B cell (primary cell): Measurements from ENCODE around the gene VEZT. TPM values are rescaled to one million over a fixed set of nuclear protein-coding genes. Genes with fewer than 3 reads are reported as not detected.

Experiments used
- ATAC-seq: fragments of 200-7000 bp; cut with Tn5 transposase; one replicate; pipeline ENCODE4 v1.10.0; 2021; ENCODE audit warnings: low read depth, mild to moderate bottlenecking, moderate number of reproducible peaks, moderate library complexity
- CTCF ChIA-PET: fragments of 350-600 bp; sonication (Branson Sonifier 250); formaldehyde crosslinking; loops from one replicate; lab custom pipeline; 2021; ENCODE audit warnings: antibody characterized with exemption, inconsistent platforms; lab: Charles Lee
- POLR2A ChIA-PET: fragments of 350-600 bp; sonication (Branson Sonifier 250); formaldehyde crosslinking; loops from one replicate; lab custom pipeline; 2021; ENCODE audit warnings: antibody characterized with exemption; lab: Charles Lee
- DNase-seq: peaks from one replicate; pipeline ENCODE4 v3.0.0; 2013
- H2AFZ ChIP-seq: 2 replicates; pipeline ENCODE4 v1.6.1; 2012; ENCODE audit warnings: mild to moderate bottlenecking, low read depth, low read length; ENCODE audit not compliant: insufficient read depth, poor library complexity, severe bottlenecking
- H3K27ac ChIP-seq, 2 donors: 1 replicate in 1 of 2; 2 replicates in 1 of 2; pipeline ENCODE4 v1.5.1; 2012 to 2013; ENCODE audit warnings: low read length in 2 of 2, mild to moderate bottlenecking in 2 of 2, moderate library complexity in 1 of 2
- H3K27me3 ChIP-seq, 4 experiments: fragments of 200-600 bp in 1 of 4; sonication (generic) in 1 of 4; replicated peaks in 1 of 4; 1 replicate in 2 of 4; 2 replicates in 2 of 4; pipeline versions ENCODE4 v1.6.1 to v1.7.0; 2013 to 2016; ENCODE audit warnings: low read length in 3 of 4, mild to moderate bottlenecking in 2 of 4, mixed read lengths in 1 of 4, moderate library complexity in 1 of 4; ENCODE audit not compliant: insufficient read depth in 4 of 4, control insufficient read depth in 3 of 4; ENCODE audit errors: control extremely low read depth in 1 of 4
- H3K36me3 ChIP-seq, 2 experiments: replicated peaks in 1 of 2; 1 replicate in 1 of 2; 2 replicates in 1 of 2; pipeline versions ENCODE4 v1.6.1 to v1.7.1; 2013; ENCODE audit warnings: low read length in 1 of 2; ENCODE audit not compliant: insufficient read depth in 2 of 2, control insufficient read depth in 1 of 2; ENCODE audit errors: control extremely low read depth in 1 of 2, extremely low read depth in 1 of 2
- H3K4me1 ChIP-seq, 2 donors: fragments of 200-600 bp in 1 of 2; sonication (generic) in 1 of 2; 1 replicate in 1 of 2; 2 replicates in 1 of 2; pipeline versions ENCODE4 v1.5.1 to v1.6.1; 2013 to 2017; ENCODE audit warnings: low read length in 2 of 2; ENCODE audit not compliant: control insufficient read depth in 2 of 2, insufficient read depth in 2 of 2
- H3K4me2 ChIP-seq: replicated peaks from 2 replicates; pipeline ENCODE3; 2012; ENCODE audit warnings: mild to moderate bottlenecking, low read depth, low read length; ENCODE audit not compliant: poor library complexity, severe bottlenecking
- H3K4me3 ChIP-seq, 5 experiments: fragments of 200-600 bp in 1 of 5; sonication (generic) in 1 of 5; 1 replicate in 3 of 5; 2 replicates in 2 of 5; pipeline versions ENCODE4 v1.5.1 to v1.7.0; 2011 to 2016; ENCODE audit warnings: low read length in 4 of 5, mild to moderate bottlenecking in 4 of 5, low read depth in 2 of 5, control low read depth in 1 of 5, moderate library complexity in 1 of 5; ENCODE audit not compliant: insufficient read depth in 1 of 5; ENCODE audit errors: control extremely low read depth in 1 of 5, extremely low read depth in 1 of 5
- H3K79me2 ChIP-seq: fragments of 200-600 bp; sonication (generic); one replicate; pipeline ENCODE4 v1.6.0; 2016; ENCODE audit warnings: low read length; ENCODE audit not compliant: control insufficient read depth, insufficient read depth
- H3K9ac ChIP-seq: fragments of 200-600 bp; sonication (generic); 2 replicates; pipeline ENCODE4 v1.6.1; 2017; ENCODE audit warnings: mild to moderate bottlenecking, low read length, moderate library complexity
- H3K9me3 ChIP-seq, 3 donors: one replicate each; pipeline versions ENCODE4 v1.6.1 to v1.7.1; 2013; ENCODE audit warnings: low read length in 2 of 3; ENCODE audit not compliant: control insufficient read depth in 2 of 3, insufficient read depth in 1 of 3; ENCODE audit errors: control extremely low read depth in 1 of 3
- H4K20me1 ChIP-seq: 2 replicates; pipeline ENCODE4 v1.6.0; 2012; ENCODE audit warnings: mild to moderate bottlenecking, low read length; ENCODE audit not compliant: insufficient read depth, control insufficient read depth, poor library complexity, severe bottlenecking
- H3K27ac Mint-ChIP-seq: one replicate; pipeline ENCODE4 v1.8.0; 2021; ENCODE audit warnings: mixed read lengths
- H3K27me3 Mint-ChIP-seq: one replicate; pipeline ENCODE4 v1.8.0; 2021; ENCODE audit warnings: mixed read lengths
- H3K4me1 Mint-ChIP-seq: one replicate; pipeline ENCODE4 v1.8.0; 2021; ENCODE audit warnings: mixed read lengths
- H3K4me3 Mint-ChIP-seq: one replicate; pipeline ENCODE4 v1.8.0; 2021; ENCODE audit warnings: mixed read lengths
- H3K9me3 Mint-ChIP-seq: one replicate; pipeline ENCODE4 v1.8.0; 2022; ENCODE audit warnings: mixed read lengths; ENCODE audit not compliant: insufficient read depth
- EZH2 ChIP-seq: IDR thresholded peaks from 2 replicates; pipeline ENCODE4 v1.6.1; 2012; ENCODE audit warnings: borderline replicate concordance, low read depth, mild to moderate bottlenecking, moderate library complexity, low read length; ENCODE audit not compliant: insufficient read depth, poor library complexity, severe bottlenecking
- WGBS: methylation state at CpG from one replicate; pipeline ENCODE4 v1.1.5; 2013; ENCODE audit warnings: missing lambda C conversion rate; ENCODE audit not compliant: insufficient coverage; 5-methylcytosine and 5-hydroxymethylcytosine counted together
- intact Hi-C: fragments of 100-400 bp; cut with micrococcal nuclease; formaldehyde crosslinking; loops from one replicate; pipeline ENCODE4 v1.10.0; 2022
- polyA plus RNA-seq: library from polyadenylated mRNA; depleted of rRNA; stranded (reverse); fragments of >200 nt; gene quantifications from 2 replicates; pipeline ENCODE4 v1.2.3, GENCODE V29; 2012
- total RNA-seq, 2 donors: library from RNA; stranded (reverse); fragments of 120-200 nt in 1 of 2; gene quantifications; 1 replicate in 1 of 2; 2 replicates in 1 of 2; pipeline versions ENCODE4 v1.2.3 to v1.2.4, GENCODE V29; 2013 to 2022
- TF ChIP-seq, protein P1 (sequence below): fragments of 200-600 bp; IDR thresholded peaks from one replicate; pipeline ENCODE4 v1.8.0; 2022; ENCODE audit warnings: antibody characterized with exemption, mild to moderate bottlenecking

The VEZT gene
- total and polyA plus RNA-seq, 2 donors (not counting 1 experiment from before 2014, with no cell fraction given) = 19.9 to 61.8 TPM

DNA sequence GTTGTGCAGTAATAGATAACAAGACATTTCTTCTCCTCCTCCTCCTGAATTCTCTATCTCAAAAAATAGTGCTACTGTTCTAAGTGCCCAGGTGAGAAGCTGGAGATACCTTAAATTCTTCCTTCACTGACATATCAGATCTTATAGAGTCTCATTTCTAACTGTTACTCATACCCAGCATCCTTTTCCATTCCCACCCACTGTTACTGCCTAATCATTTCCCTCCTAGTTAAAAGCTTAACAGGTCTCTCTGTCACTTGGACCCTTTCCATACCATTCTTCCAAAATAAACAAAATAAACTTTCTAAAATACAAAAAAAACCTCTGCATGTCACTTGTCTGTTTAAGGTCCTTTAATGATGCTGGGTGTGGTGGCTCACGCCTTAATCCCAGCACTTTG is 124.4 kb downstream of the VEZT start:
- H3K4me1 ChIP-seq = no peaks in the 10 kb centered on the region
- no peaks in the 10 kb centered on the region for H3K9me3 Mint-ChIP-seq
- H3K4me1 Mint-ChIP-seq = no peaks in the 10 kb centered on the region
- H3K4me2 ChIP-seq = no peak overlapping the region
- ChIA-PET POLR2A (interaction anchor here (0.7 kb wide), 1 partner anchor 66 kb away, joined by 3 read pairs; no protein-coding TSS in a partner anchor), CTCF (interaction anchor here (1.1 kb wide), 1 partner anchor 37 kb away, joined by 3 read pairs; no protein-coding TSS in a partner anchor)
- H2AFZ ChIP-seq = no peak overlapping the region
- H3K27me3 ChIP-seq = peaks cover 0 to 3% (median 0%) of the 10 kb centered on the region in 4 experiments
- WGBS = 100% methylated on average over 1 of the region's 1 CpG
- H3K4me3 Mint-ChIP-seq = no peak overlapping the region
- no peak overlapping the region for H3K27ac Mint-ChIP-seq
- intact Hi-C loops = no loop called here
- TF ChIP-seq, protein P1, sequence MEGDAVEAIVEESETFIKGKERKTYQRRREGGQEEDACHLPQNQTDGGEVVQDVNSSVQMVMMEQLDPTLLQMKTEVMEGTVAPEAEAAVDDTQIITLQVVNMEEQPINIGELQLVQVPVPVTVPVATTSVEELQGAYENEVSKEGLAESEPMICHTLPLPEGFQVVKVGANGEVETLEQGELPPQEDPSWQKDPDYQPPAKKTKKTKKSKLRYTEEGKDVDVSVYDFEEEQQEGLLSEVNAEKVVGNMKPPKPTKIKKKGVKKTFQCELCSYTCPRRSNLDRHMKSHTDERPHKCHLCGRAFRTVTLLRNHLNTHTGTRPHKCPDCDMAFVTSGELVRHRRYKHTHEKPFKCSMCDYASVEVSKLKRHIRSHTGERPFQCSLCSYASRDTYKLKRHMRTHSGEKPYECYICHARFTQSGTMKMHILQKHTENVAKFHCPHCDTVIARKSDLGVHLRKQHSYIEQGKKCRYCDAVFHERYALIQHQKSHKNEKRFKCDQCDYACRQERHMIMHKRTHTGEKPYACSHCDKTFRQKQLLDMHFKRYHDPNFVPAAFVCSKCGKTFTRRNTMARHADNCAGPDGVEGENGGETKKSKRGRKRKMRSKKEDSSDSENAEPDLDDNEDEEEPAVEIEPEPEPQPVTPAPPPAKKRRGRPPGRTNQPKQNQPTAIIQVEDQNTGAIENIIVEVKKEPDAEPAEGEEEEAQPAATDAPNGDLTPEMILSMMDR = no peak
- TF ChIP-seq EZH2 = no peak
- H3K9ac ChIP-seq = no peak overlapping the region
- H3K4me3 ChIP-seq = no peak overlapping the region
- no peaks in the 10 kb centered on the region for H4K20me1 ChIP-seq
- H3K9me3 ChIP-seq = peaks cover 0 to 5% (median 0%) of the 10 kb centered on the region in 3 donors
- H3K27ac ChIP-seq = no peak overlapping the region
- DNase-seq (no peak), ATAC-seq (no peak)
- no peaks in the 10 kb centered on the region for H3K36me3 ChIP-seq
- H3K27me3 Mint-ChIP-seq = peaks cover 3% of the 10 kb centered on the region
- H3K79me2 ChIP-seq = no peaks in the 10 kb centered on the region

GRCh38 chr12:95343461-95344230 is 126.0 kb downstream of the VEZT start:
- Mint-ChIP-seq H3K4me3 (no peak overlapping the region), H3K27ac (no peak overlapping the region), H3K4me1 (no peaks in the 10 kb centered on the region), H3K27me3 (peaks cover 11% of the 10 kb centered on the region), H3K9me3 (no peaks in the 10 kb centered on the region)
- Histone ChIP-seq H3K9me3 (peaks cover 0 to 5% (median 0%) of the 10 kb centered on the region in 3 donors), H3K27me3 (peaks cover 0 to 8% (median 0%) of the 10 kb centered on the region in 4 experiments), H3K4me3 (no peak overlapping the region), H3K9ac (no peak overlapping the region), H4K20me1 (no peaks in the 10 kb centered on the region), H3K4me1 (no peaks in the 10 kb centered on the region), H3K4me2 (no peak overlapping the region), H3K27ac (no peak overlapping the region), H3K79me2 (no peaks in the 10 kb centered on the region), H3K36me3 (no peaks in the 10 kb centered on the region), H2AFZ (no peak overlapping the region)
- 85% methylated on average over 2 of the region's 6 CpGs for WGBS
- no peak for DNase-seq
- intact Hi-C loops = no loop called here
- ChIA-PET POLR2A (no interaction called here), CTCF (interaction anchor here (0.6 to 1.1 kb wide), 2 partner anchors 39 to 231 kb away, joined by 3 read pairs; no protein-coding TSS in a partner anchor)
- ATAC-seq = no peak
- no peak for TF ChIP-seq EZH2
- TF ChIP-seq, protein P1 = no peak
